Heart left ventricle (tissue), 16 donors: ENCODE results near the gene IPO5. TPM values are rescaled to one million over a fixed set of nuclear protein-coding genes. Genes with fewer than 3 reads are reported as not detected.

Source experiments
- ATAC-seq, 4 donors: fragments of 200-7000 bp; cut with Tn5 transposase; one replicate each; pipeline ENCODE4 v1.9.1; 2020 to 2022; ENCODE audit warnings: moderate library complexity in 4 of 4, mild to moderate bottlenecking in 3 of 4, moderate number of reproducible peaks in 1 of 4
- DNase-seq, 5 donors: peaks; one replicate each; pipeline ENCODE4 v3.0.0-alpha.2; 2020
- H3K27ac ChIP-seq, 12 donors: fragments of 200-600 bp; sonication (generic) in 4 of 12; one replicate each; pipeline versions ENCODE4 v1.5.0 to v1.8.0; 2016 to 2022; ENCODE audit warnings: mild to moderate bottlenecking in 2 of 12
- H3K27me3 ChIP-seq, 9 donors: fragments of 200-600 bp; sonication (generic) in 2 of 9; one replicate each; pipeline versions ENCODE4 v1.5.1 to v1.8.0; 2016 to 2022; ENCODE audit warnings: mild to moderate bottlenecking in 3 of 9
- H3K36me3 ChIP-seq, 9 donors: fragments of 200-600 bp; sonication (generic) in 2 of 9; one replicate each; pipeline versions ENCODE4 v1.5.0 to v1.8.0; 2018 to 2022; ENCODE audit warnings: mild to moderate bottlenecking in 2 of 9
- H3K4me1 ChIP-seq, 12 donors: fragments of 200-600 bp; sonication (generic) in 4 of 12; one replicate each; pipeline versions ENCODE4 v1.5.0 to v1.8.0; 2016 to 2022; ENCODE audit warnings: mild to moderate bottlenecking in 3 of 12
- H3K4me3 ChIP-seq, 12 donors: fragments of 200-600 bp; sonication (generic) in 4 of 12; one replicate each; pipeline versions ENCODE4 v1.5.0 to v1.8.0; 2017 to 2022; ENCODE audit warnings: mild to moderate bottlenecking in 9 of 12, moderate library complexity in 4 of 12
- H3K9me3 ChIP-seq, 12 donors: fragments of 200-600 bp; sonication (generic) in 4 of 12; one replicate each; pipeline versions ENCODE4 v1.5.0 to v1.8.0; 2016 to 2022; ENCODE audit warnings: mild to moderate bottlenecking in 1 of 12
- CTCF ChIP-seq, 12 donors: fragments of 200-600 bp; sonication (generic) in 4 of 12; IDR thresholded peaks; one replicate each; pipeline versions ENCODE4 v1.5.0 to v1.8.0; 2018 to 2022; ENCODE audit warnings: antibody characterized with exemption in 12 of 12, mild to moderate bottlenecking in 5 of 12
- POLR2A ChIP-seq, 2 donors: fragments of 450-650 bp; IDR thresholded peaks; one replicate each; pipeline ENCODE4 v1.6.1; 2017; ENCODE audit warnings: antibody characterized with exemption in 2 of 2, mild to moderate bottlenecking in 2 of 2, moderate library complexity in 2 of 2
- WGBS, 4 donors: extraction: QIAGEN DNeasy Blood & Tissue Kit in 2 of 4; methylation state at CpG; one replicate each; pipeline versions ENCODE4 v1.1.5 to v1.1.7; 2013 to 2018; 5-methylcytosine and 5-hydroxymethylcytosine counted together
- intact Hi-C, 10 donors: fragments of 100-400 bp; cut with DNase I; formaldehyde crosslinking; loops; one replicate each; pipeline versions ENCODE4 v1.11.1 to v1.14.2; 2022
- polyA plus RNA-seq, 2 donors: library from polyadenylated mRNA; stranded (reverse); fragments of 200-250 nt; gene quantifications; one replicate each; pipeline ENCODE4 v1.2.3, GENCODE V29; 2013
- total RNA-seq, 9 donors: library from RNA; depleted of rRNA in 2 of 9; stranded (reverse); fragments of >200 nt in 2 of 9; fragmentation: NEBNext Ultra II Directional in 3 of 9; extraction: Animal tissue kit (Norgen Biotek cat#: 25700) in 3 of 9; gene quantifications; one replicate each; pipeline versions ENCODE4 v1.1.0 to v1.2.4, GENCODE V29; 2016 to 2023
- donor health status: ischemic (EF 13 %, LVEDD 7.1; RV severe dilation, severe dysfunction).
- donor health status: healthy with polysubstance abuse.
- donor health status: DM: no; HTN: yes; CAD: no.
- donor health status: DM: no; HTN: no; CAD: no.
- donor health status: ischemic (EF 25% LVEDD 6.9; RV normal size, moderate dysfunction).
- donor health status: ischemic (EF 25% LVEDD 5.7; RV mildly dilated, moderate dysfunction).
- donor health status: healthy.
- donor health status: DM: yes; HTN: yes; CAD: no.
- donor health status: ischemic (EF 35%, LVEDD 5.7; RV mildly dilated, moderate dysfunction).
- donor health status: nonischemic (EF 11% LVEDD 7.7; RV severe dilation, severe dysfunction).
- donor health status: DM: yes; HTN: yes; CAD: no.
- donor health status: PGD.
- donor health status: ischemic (EF 29% LVEDD 5.4; RV normal size, mild dysfunction).
- donor health status: nonischemic (EF 23%, LVEDD 6.1; RV moderate dilation, normal function).

IPO5 gene
- total and polyA plus RNA-seq, 11 donors, result 18.4 to 219 (median 111) TPM

DNA sequence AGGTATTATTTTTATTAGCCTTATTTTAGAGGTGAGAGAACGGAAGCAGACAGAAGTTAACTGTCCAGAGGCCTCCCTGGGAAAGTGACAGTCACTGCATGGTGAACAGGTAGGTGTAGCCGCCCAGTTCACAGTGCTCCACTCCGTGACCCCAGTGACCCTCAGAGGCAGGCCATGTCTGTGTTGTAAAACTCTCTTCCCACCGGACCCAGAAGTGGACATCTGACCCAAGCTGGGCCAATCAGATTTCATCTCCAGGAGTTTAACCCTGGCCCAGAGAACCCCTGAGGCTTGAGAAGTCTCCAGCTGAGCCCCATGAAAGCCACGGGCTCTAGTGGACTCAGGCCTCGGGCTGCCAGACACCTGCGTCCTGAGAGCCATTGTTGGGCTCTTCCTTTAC lies 105.8 kb downstream of the IPO5 start:
- Histone ChIP-seq H3K9me3 (no peaks in the 10 kb centered on the region), H3K4me3 (no peak overlapping the region), H3K27ac (no peak overlapping the region), H3K36me3 (no peaks in the 10 kb centered on the region), H3K4me1 (no peaks in the 10 kb centered on the region), H3K27me3 (peaks cover 0 to 1% (median 0%) of the 10 kb centered on the region in 9 donors)
- TF ChIP-seq POLR2A (IDR thresholded peaks at IDR 0.05) (no peak), CTCF (IDR thresholded peaks at IDR 0.05) (no peak)
- DNase-seq, result no peak
- intact Hi-C loops, result no loop called here
- no peak for ATAC-seq
- WGBS, 4 donors, result 81 to 89% (median 84%) methylated on average over 7 of the region's 7 CpGs

DNA sequence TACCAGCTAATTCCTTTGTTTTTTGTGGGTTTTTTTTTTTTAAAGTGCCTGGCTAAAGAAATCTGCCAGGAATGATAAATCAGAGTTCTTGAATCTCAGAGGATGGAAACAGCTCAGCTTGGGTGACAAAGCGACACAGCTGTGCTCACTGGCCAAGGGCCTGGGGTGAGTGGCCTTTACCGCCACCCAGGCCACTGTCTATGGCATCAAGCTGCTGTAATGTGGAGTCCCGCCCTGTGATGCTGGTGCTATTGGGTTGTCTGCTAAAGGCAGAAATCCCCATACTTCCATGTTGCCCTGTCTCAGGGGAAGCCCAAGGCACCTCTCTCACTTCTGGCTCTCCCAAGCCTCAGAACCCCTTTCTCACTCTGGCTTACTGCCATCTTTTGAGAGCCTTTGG lies 106.8 kb downstream of the IPO5 start:
- intact Hi-C loops, result no loop called here
- 89 to 96% (median 92%) methylated on average over 3 of the region's 3 CpGs for WGBS, 4 donors
- H3K36me3 ChIP-seq, result no peaks in the 10 kb centered on the region
- no peaks in the 10 kb centered on the region for H3K9me3 ChIP-seq
- ATAC-seq (peak in 1 of 4 donors; percentile 33), DNase-seq (no peak)
- H3K27me3 ChIP-seq, result no peaks in the 10 kb centered on the region
- H3K4me1 ChIP-seq, result no peaks in the 10 kb centered on the region
- no peak overlapping the region for H3K4me3 ChIP-seq
- no peak for TF ChIP-seq CTCF (IDR thresholded peaks at IDR 0.05)
- no peak for TF ChIP-seq POLR2A (IDR thresholded peaks at IDR 0.05)
- no peak overlapping the region for H3K27ac ChIP-seq

DNA sequence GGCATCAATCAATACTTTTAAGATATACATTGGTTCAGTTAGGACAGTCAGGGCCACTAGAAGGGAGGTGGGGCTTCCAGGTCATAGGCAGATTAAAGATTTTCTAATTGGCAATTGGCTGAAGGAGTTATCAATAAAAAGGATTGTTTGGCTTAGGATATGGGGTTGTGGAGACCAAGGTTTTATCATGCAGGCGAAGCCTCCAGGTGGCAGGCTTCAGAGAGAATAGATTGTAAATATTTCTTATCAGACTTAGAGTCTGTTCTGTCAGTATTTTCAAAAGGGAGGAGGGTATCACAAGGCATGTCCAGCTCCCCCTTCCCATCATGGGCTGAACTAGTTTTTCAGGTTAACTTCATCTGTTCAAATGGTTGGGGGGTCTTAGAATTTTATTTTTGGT lies 112.0 kb downstream of the IPO5 start:
- no peaks in the 10 kb centered on the region for H3K36me3 ChIP-seq
- peaks cover 0 to 3% (median 0%) of the 10 kb centered on the region in 9 donors for H3K27me3 ChIP-seq
- ATAC-seq, result no peak
- H3K27ac ChIP-seq, result no peak overlapping the region
- DNase-seq, result no peak
- H3K4me1 ChIP-seq, result no peaks in the 10 kb centered on the region
- H3K9me3 ChIP-seq, result no peaks in the 10 kb centered on the region
- TF ChIP-seq CTCF (IDR thresholded peaks at IDR 0.05) (no peak), POLR2A (IDR thresholded peaks at IDR 0.05) (no peak)
- intact Hi-C loops, result no loop called here
- 79 to 96% (median 89%) methylated on average over 1 of the region's 1 CpG for WGBS, 4 donors
- no peak overlapping the region for H3K4me3 ChIP-seq

GRCh38 chr13:98066636-98067035 lies 113.2 kb downstream of the IPO5 start:
- WGBS, 4 donors, result 68 to 70% (median 69%) methylated on average over 4 of the region's 4 CpGs
- DNase-seq, result no peak
- Histone ChIP-seq H3K9me3 (no peaks in the 10 kb centered on the region), H3K27ac (no peak overlapping the region), H3K27me3 (peaks cover 0 to 3% (median 0%) of the 10 kb centered on the region in 9 donors), H3K4me1 (no peaks in the 10 kb centered on the region), H3K36me3 (no peaks in the 10 kb centered on the region), H3K4me3 (no peak overlapping the region)
- no peak for TF ChIP-seq POLR2A (IDR thresholded peaks at IDR 0.05)
- TF ChIP-seq CTCF (IDR thresholded peaks at IDR 0.05), result no peak
- intact Hi-C loops, result no loop called here
- ATAC-seq, result no peak
